SK-MEL-5 (cell line): ENCODE data around the gene GABRB1. TPM values are rescaled to one million over a fixed set of nuclear protein-coding genes. Genes with fewer than 3 reads are reported as not detected.
"Not testable (repeated sequence)": the region's sequence is repeated elsewhere in the genome, so short reads cannot be mapped to it uniquely, and the experiment has no call there.

Experiments used
- DNase-seq: peaks from one replicate; pipeline ENCODE4 v3.0.0-alpha.2; 2016; ENCODE audit warnings: low read depth, low spot score
- in situ Hi-C: cut with HindIII; loops from 2 replicates; pipeline ENCODE4 v1.10.0; 2016; ENCODE audit warnings: low sequenced_read_pairs, high pct_unique_total_duplicates, low pct_unique_long_range_greater_than_20kb
- total RNA-seq: library from RNA; depleted of rRNA; stranded (reverse); fragments of >200 nt; shearing (Covaris generic); gene quantifications from 2 replicates; pipeline ENCODE4 v1.2.3, GENCODE V29; 2014

Gene GABRB1
- total RNA-seq, 1 experiment from 2014 or later: not detected

DNA sequence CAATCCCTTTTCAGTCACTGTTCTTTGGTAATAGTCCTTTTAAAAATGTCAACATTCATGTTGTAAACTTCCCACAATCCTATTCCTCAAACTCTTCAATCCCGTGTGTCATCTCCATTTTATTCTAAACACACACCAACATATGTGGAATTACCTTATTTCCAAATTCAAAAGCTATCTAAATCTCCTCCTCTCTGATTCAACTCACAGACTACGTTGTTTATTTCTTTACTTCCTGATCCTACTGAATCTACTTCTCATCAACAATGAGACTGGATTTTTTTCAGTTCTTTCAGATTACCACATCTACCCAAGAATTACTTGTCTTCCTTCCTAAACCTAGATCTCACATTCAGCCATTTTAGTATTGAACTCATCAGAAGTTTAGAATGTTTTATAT, 188.2 kb downstream of the GABRB1 start:
- in situ Hi-C loops: no loop called here
- DNase-seq: no peak

DNA sequence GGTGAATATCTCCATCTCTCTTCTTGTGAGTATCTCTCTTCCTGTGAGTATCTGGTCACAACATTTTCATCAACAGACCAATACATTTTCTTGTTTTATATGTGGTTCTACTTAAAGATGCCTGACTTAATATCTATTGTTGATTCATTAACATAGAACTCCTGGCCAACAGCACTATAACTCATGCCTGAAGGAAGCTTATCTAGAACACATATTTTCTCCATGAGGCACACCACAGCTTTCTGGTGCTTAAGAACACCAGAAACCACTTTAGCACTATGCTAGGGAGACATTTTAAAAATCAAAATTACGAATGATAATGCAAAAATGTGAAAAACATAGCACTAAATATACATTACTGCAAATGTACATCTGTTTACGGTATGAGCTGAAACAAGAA, 190.4 kb downstream of the GABRB1 start:
- in situ Hi-C loops: no loop called here
- DNase-seq: no peak

DNA sequence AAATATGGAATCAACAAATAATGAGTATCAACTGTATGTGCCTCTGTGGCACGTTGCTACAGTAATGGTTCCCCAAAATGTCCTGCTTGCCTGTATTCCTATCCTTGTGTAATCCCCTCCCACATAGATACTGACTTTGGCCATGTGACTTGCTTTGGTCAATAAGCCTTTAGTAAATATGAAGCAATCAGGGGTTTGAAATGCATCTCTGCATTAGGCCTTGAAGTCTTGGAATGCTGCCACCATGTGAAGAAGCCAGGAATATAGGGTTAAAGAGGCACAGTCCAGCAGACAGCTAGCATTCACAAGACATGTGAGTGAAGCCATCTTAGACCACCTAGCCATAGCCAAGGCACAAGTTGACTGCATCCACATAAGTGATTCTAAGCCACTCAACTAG, 190.9 kb downstream of the GABRB1 start:
- peak; percentile 36 for DNase-seq
- in situ Hi-C loops: no loop called here

GRCh38 chr4:47224361-47224760, 193.0 kb downstream of the GABRB1 start:
- in situ Hi-C loops: no loop called here
- DNase-seq: no peak

DNA sequence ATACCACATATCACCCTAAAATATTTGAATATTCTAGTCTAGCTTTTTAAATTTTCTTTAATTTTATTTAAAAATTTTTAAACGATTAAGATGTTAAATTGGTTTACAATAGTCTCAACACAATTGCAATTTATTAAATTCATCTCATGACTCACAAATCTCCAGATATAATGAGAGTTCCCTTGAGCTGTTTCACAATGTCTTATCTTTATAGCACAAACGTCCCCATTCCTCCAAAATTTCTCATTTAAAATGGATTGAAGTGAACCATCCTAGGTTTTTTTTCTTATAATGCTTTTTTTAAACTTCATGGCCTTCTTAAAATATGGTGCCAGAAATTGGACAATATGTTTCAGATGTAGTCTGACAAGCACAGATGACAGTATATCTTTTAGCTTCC, 204.4 kb downstream of the GABRB1 start:
- in situ Hi-C loops: no loop called here
- DNase-seq: no peak

DNA sequence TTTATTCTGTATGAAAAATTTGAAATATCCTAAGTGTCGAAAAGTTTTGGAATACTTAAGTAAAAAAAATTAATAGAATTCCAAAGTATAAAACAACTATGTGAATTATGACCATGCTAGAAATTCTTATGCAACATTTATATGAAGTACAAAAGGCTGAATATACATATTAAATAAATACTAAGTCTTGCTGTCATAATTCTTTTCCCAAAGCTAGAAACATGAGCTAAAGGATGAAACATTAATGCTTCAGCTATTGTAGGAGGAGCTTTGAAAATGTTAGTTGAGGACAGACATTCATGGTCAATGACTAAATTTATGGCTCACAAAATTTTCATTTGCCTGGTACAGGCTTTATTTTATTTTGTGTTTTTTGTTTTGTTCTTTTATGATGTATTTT, 207.3 kb downstream of the GABRB1 start:
- in situ Hi-C loops: no loop called here
- DNase-seq: no peak

DNA sequence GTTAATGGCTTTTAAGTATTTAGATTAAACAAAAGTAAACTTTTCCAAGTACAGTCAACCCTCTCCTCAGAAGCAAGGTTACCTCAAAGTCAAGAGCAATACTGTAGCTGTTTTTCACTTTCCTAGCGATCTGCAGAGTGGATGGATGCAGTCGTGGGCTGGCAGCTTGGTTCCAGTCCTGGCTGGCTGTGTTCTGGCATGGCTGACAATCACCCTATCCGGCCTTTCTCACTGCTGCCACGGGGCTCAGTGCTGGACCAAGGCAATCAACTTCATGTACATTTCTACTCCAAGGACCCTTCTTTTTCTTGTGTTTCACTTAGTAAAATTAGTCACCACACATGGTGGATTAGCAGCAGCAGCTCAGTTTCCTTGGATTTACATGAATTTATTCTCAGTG, 208.3 kb downstream of the GABRB1 start:
- no peak for DNase-seq
- in situ Hi-C loops: no loop called here

- peak; percentile 4 for DNase-seq
- in situ Hi-C loops: no loop called here
Observed at GRCh38 chr4:47251348-47252135, 220.2 kb downstream of the GABRB1 start.

DNA sequence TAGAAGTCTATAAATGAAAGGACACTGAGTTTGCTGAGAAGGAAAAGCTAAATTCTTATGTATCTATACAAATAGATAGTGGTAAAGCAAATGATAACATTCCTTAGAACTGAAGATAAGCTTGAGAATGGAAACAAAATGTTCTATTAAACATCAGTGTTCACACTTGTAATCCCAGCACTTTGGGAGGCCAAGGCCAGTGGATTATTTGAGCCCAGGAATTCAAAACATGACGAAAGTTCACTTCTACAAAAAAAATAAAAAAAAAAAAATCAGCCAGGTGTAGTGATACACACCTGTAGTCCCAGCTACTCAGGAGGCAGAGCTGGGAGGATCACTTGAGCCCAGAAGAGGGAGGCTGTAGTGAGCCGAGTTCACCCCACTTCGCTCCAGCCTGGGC, 232.4 kb downstream of the GABRB1 start:
- no peak for DNase-seq
- in situ Hi-C loops: no loop called here

DNA sequence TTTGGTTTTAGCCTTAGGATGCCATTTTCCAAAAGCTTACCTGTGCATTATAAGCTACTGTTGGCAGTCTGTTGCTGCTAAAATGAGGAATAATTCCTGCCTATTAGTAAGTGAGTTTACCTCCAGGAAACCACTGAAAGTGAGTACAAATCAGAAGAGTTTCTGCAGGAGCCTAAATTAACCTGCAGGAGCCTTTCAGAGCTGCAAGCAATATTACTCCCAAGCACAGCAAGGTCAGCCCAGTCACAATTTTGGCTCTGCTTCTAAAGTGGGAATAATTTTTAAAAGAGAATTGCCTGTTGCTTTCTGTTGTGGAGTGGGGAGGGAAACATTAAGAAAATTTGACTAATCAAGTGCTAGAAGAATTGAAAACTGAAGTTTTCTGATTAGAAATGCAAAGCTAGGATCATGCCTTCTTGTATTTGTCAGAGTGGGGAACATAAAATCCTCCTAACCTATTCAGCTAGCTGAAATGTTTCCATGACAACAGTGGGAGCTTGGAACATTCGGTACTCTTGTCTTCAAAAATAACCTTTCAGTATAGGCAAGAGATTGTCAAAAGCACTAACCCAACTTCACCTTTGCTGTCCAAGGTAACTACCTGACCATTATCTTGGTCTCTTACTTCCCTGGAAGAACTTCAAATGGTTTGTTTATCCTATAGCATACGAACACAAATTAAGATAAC, 239.0 kb downstream of the GABRB1 start:
- in situ Hi-C loops: no loop called here
- DNase-seq: no peak

DNA sequence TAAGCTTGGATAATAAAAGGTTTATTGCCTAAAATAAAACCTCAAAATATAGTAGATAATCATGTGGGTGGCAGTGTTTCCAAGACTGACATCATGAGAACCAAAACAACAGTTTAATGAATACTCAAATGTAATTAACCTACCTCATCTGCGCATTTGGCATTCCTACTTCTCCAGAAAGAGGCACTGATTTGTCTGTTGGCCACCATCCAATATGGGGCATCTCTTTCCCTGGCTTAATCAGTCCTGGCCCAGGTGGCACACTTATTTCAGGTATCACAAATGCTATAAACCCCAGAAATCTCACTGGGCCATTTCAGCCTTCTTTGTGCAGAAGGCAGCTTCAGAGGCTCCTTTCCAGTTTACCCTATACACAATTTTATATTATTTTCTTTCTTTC, 239.9 kb downstream of the GABRB1 start:
- in situ Hi-C loops: no loop called here

DNA sequence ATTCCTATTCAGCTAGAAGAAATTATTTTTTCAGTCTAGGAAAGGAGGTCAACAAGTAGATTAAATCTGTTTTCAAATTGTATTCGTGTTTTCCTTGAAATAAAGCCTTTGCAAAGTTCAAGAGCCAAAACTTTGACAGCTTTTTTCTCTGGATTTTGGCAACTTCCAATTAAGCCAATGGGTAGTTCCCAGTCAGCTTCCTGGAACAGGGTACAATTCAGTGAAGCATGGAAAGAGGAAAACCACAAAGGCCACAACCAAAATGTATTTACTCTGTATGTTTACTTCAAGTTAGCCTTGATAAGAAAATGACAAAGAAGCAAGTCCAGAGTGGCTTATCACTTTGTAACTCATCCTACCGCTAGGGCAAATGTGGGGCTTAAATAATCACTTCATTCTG, 243.5 kb downstream of the GABRB1 start:
- no peak for DNase-seq
- in situ Hi-C loops: no loop called here

More for the DNA sequence above, 239.9 kb downstream of the GABRB1 start:
- DNase-seq: no peak

- DNase-seq: no peak
- in situ Hi-C loops: no loop called here
Observed at GRCh38 chr4:47275595-47275994, 244.2 kb downstream of the GABRB1 start.

- DNase-seq: no peak
- in situ Hi-C loops: no loop called here
Observed at GRCh38 chr4:47278631-47279030, 247.3 kb downstream of the GABRB1 start.

DNA sequence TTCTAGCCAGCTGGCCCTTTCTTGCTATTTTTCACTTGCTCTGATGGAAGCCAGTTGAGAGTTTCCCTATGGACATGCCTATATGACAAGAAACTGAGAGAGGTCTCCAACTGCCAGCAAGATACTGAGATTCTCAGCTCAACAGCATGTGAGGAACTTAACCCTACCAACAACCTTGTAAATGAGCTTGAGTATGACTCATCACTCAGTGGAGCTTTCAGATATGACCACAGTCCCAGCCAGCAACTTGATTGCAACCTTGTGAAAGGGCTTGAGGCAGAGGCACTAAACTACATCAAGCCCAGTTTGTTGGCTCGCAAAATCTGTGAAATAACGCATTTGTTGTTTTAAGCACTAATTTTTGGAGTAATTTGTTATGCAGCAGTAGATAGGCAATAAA, 256.4 kb downstream of the GABRB1 start:
- in situ Hi-C loops: no loop called here
- DNase-seq: peak; percentile 50

DNA sequence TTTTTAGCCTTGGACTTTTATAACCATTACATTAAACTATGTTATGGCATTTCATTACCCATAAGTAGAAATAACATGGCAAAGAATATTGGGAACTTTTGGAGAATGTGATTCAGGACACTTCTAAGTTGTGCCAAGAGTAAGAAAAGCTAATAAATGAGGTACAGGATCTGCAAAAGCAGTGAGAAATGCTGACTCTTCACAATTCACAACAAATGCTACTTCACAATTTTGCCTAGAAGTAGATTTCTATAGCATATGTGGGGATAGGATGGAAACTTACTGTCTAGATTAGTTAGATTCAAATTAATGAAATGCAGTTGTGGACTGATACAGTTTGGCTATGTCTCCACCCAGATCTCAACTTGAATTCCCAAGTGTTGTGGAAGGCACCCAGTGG, 258.4 kb downstream of the GABRB1 start:
- no peak for DNase-seq
- in situ Hi-C loops: no loop called here

DNA sequence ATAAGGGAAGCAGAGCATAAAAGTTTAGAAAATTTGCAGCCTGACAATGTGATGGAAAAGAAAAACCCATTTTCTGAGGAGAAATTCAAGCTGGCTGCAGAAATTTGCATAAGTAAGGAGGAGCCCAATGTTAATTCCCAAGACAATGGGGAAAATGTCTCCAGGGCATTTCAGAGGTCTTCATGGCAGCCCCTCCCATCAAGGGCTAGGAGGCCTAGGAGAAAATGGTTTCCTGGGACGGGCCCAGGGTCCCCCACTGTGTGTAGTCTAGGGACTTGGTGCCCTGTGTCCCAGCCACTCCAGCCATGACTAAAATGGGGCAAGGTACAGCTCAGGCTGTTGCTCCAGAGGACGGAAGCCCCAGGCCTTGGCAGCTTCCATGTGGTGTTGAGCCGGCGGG, 259.5 kb downstream of the GABRB1 start:
- DNase-seq, in situ Hi-C loops: not testable (repeated sequence)

DNA sequence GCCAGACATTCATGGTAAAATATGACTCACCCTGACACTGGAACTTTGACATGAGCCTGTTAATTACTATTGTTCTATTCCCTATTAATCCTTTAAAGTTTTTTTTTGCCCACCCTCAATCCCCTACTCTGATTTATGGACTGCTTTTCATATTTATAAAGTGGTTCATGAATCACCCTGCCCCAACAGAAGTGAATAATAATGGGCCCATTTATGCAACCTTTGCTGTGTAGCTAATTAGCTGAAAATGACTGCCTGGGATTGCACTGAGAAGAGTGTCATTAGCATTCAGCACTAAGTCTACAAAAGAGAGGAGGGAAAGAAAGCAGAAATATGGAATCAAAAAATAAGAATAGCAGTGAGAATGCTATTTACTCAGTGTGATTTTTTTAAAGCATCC, 277.8 kb downstream of the GABRB1 start:
- no peak for DNase-seq
- in situ Hi-C loops: no loop called here

DNA sequence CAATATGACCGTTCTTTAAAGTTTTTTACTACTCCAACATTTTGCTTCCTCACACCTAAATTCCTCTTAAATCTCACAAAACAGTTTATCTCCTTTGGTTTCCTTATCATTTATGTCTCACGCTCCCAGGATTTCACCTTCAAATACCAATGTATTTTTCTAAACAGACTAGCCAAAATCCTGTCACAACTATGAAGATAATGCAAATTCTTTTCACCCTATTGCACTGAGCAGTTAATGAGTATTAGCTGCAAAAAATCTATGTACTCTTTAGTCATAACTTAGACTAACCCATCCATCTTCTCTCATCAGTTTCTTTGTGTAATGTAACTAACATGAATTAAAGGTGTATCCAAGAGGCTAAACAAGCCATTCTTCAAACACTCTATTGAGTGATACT, 280.8 kb downstream of the GABRB1 start:
- in situ Hi-C loops: no loop called here
- no peak for DNase-seq
